Colonic mucosa (tissue), 4 donors: Measurements from ENCODE around the gene ARHGEF38. TPM values are rescaled to one million over a fixed set of nuclear protein-coding genes. Genes with fewer than 3 reads are reported as not detected.
"Not testable (repeated sequence)": the region's sequence is repeated elsewhere in the genome, so short reads cannot be mapped to it uniquely, and the experiment has no call there.

ENCODE experiments used
- DNase-seq: peaks from one replicate; pipeline ENCODE4 v3.0.0-alpha.2; 2020
- H3K27ac ChIP-seq: fragments of 200-600 bp; one replicate; pipeline ENCODE4 v1.8.0; 2021
- H3K27me3 ChIP-seq: fragments of 200-600 bp; one replicate; pipeline ENCODE4 v1.8.0; 2021
- H3K36me3 ChIP-seq: fragments of 200-600 bp; one replicate; pipeline ENCODE4 v1.8.0; 2021
- H3K4me1 ChIP-seq: fragments of 200-600 bp; one replicate; pipeline ENCODE4 v1.8.0; 2021; ENCODE audit warnings: mild to moderate bottlenecking
- H3K4me3 ChIP-seq: fragments of 200-600 bp; one replicate; pipeline ENCODE4 v1.8.0; 2021
- H3K9ac ChIP-seq, 2 donors: one replicate each; pipeline ENCODE4 v1.7.0; 2013; ENCODE audit warnings: control low read depth in 2 of 2, low read depth in 2 of 2, low read length in 2 of 2
- H3K9me3 ChIP-seq: fragments of 200-600 bp; one replicate; pipeline ENCODE4 v1.8.0; 2021
- intact Hi-C: fragments of 100-400 bp; cut with DNase I; formaldehyde crosslinking; loops from one replicate; pipeline ENCODE4 v1.14.1; 2022
- total RNA-seq, 2 donors: library from RNA; stranded (reverse); fragmentation: NEBNext Ultra II Directional in 1 of 2; extraction: Animal tissue kit (Norgen Biotek cat#: 25700) in 1 of 2; gene quantifications; one replicate each; pipeline ENCODE4 v1.2.1, GENCODE V29; 2021
- TF ChIP-seq, protein P1 (sequence below): fragments of 200-600 bp; IDR thresholded peaks from one replicate; pipeline ENCODE4 v1.8.0; 2022; ENCODE audit warnings: antibody characterized with exemption, mild to moderate bottlenecking
- donor health status: healthy.
- donor health status: DM: no; HTN: no; CAD: no.
- donor health status: DM: no; HTN: no; CAD: no.

The ARHGEF38 gene
- total RNA-seq, 2 donors from 2014 or later: 14.4 to 14.8 TPM

- DNase-seq: no peak
- intact Hi-C loops: loop anchor here (10.0 kb wide), 1 partner anchor 469 kb away; no protein-coding TSS in a partner anchor
- no peaks in the 10 kb centered on the region for H3K4me1 ChIP-seq
- H3K4me3 ChIP-seq: no peak overlapping the region
- H3K27me3 ChIP-seq: no peaks in the 10 kb centered on the region
- no peak overlapping the region for H3K9ac ChIP-seq
- no peaks in the 10 kb centered on the region for H3K36me3 ChIP-seq
- TF ChIP-seq, protein P1, sequence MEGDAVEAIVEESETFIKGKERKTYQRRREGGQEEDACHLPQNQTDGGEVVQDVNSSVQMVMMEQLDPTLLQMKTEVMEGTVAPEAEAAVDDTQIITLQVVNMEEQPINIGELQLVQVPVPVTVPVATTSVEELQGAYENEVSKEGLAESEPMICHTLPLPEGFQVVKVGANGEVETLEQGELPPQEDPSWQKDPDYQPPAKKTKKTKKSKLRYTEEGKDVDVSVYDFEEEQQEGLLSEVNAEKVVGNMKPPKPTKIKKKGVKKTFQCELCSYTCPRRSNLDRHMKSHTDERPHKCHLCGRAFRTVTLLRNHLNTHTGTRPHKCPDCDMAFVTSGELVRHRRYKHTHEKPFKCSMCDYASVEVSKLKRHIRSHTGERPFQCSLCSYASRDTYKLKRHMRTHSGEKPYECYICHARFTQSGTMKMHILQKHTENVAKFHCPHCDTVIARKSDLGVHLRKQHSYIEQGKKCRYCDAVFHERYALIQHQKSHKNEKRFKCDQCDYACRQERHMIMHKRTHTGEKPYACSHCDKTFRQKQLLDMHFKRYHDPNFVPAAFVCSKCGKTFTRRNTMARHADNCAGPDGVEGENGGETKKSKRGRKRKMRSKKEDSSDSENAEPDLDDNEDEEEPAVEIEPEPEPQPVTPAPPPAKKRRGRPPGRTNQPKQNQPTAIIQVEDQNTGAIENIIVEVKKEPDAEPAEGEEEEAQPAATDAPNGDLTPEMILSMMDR: no peak
- H3K27ac ChIP-seq: no peak overlapping the region
- H3K9me3 ChIP-seq: no peaks in the 10 kb centered on the region
These were observed 173.2 kb downstream of the ARHGEF38 start for GRCh38 chr4:105725623-105726022.

DNA sequence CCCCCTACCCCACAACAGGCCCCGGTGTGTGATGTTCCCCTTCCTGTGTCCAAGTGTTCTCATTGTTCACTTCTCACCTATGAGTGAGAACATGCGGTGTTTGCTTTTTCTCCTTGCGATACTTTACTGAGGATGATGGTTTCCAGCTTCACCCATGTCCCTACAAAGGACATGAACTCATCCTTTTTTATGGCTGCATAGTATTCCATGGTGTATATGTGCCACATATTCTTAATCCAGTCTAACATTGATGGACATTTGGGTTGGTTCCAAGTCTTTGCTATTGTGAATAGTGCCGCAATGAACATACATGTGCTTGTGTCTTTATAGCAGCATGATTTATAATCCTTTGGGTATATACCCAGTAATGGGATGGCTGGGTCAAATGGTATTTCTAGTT is 177.5 kb downstream of the ARHGEF38 start:
- H3K27ac ChIP-seq, H3K4me3 ChIP-seq, DNase-seq, H3K36me3 ChIP-seq, H3K27me3 ChIP-seq, H3K9me3 ChIP-seq, H3K4me1 ChIP-seq, H3K9ac ChIP-seq: not testable (repeated sequence)
- intact Hi-C loops: loop anchor here (10.0 kb wide), 1 partner anchor 465 kb away; no protein-coding TSS in a partner anchor

Other genes starting within 250 kb of the ARHGEF38 start
- 100 to 1,000 TPM; 115 to 166 TPM for gene PPA2, start 78.6 kb upstream of the ARHGEF38 start, total RNA-seq
- 10 to 100 TPM; 14.1 to 18.0 TPM for gene INTS12, start 156.1 kb downstream of the ARHGEF38 start, total RNA-seq
- gene GSTCD, start 156.2 kb downstream of the ARHGEF38 start, total RNA-seq: 10 to 100 TPM in 1 of 2 donors, 1 to 10 TPM in 1; 9.0 to 17.5 TPM